ENCODE data around the gene GPRASP2. TPM values are rescaled to one million over a fixed set of nuclear protein-coding genes. Genes with fewer than 3 reads are reported as not detected.
"Not testable (repeated sequence)": the region's sequence is repeated elsewhere in the genome, so short reads cannot be mapped to it uniquely, and the experiment has no call there.

Gene GPRASP2
- total RNA-seq (10 to 100 TPM; 19.6 to 60.6 (median 39.1) TPM), polyA plus RNA-seq (10 to 100 TPM; 33.3 to 42.2 TPM)
- long read RNA-seq, donor 1, transcript GPRASP2-202 (5 exons, 581 nt) = major isoform, 8 of 22 reads
- long read RNA-seq, donor 1, transcript GPRASP2-201 (4 exons, 3,720 nt) = minor isoform, 5 of 22 reads
- long read RNA-seq, donor 1, partial matches to known transcripts = 1 of 22 reads
- long read RNA-seq, donor 1, other reads (novel, unspliced or antisense) = 8 of 22 reads
- long read RNA-seq, donor 2, transcript GPRASP2-202 (5 exons, 581 nt) = major isoform, 11 of 11 reads
- long read RNA-seq, donor 2, partial matches to known transcripts = 0 of 11 reads
- long read RNA-seq, donor 2, other reads (novel, unspliced or antisense) = 0 of 11 reads
- long read RNA-seq, donor 3, transcript GPRASP2-202 (5 exons, 581 nt) = major isoform, 32 of 79 reads
- long read RNA-seq, donor 3, partial matches to known transcripts = 12 of 79 reads
- long read RNA-seq, donor 3, other reads (novel, unspliced or antisense) = 32 of 79 reads

DNA sequence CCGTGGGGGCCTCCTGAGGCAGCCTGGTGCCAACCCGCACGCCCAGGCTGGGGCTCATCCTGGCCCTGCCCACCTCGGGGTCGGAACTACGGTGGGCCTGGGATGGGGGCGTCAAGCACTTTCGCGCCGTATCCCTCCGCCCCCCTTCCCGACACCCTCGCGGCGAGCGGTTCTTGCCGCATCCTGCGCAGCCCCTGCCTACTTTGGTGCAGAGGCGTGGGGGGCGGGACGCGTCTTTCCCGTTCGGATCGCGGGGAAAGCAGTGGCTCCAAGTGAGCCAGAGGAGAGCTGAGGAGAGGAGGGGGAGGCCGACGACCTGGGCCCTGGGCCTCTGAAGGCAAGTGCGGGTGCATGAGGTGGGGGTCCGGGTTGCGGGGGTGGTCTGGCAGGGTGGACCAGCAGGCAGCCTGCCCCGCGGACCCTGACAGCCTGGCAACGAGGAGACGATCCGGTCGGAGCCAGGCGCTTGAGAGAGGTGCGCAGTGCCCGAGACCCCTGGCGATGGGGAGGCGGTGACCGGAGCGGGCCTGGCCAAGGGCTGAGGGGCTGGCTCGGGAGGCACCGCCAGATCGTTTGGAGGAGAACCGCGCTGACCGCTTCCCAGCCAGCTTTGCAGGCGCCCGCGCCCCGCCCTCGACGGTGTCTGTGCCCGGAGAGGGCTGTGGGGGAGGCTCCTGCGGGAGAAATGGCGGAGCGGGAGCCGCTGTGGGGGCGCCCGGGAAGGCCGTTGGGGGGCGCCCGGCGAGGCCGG, at the start of gene GPRASP2:
Gene GPRASP2 (plus strand): TSS at position 233 of the 751 bp plus-strand sequence. CDS start 2,422 bp downstream, outside the sequence.
- intact Hi-C loops (cut with DNase I) = loop anchor here in 1 of 4 donors (5.0 kb wide), 1 partner anchor 60 kb away; the partner anchor contains the start of gene GPRASP1
- WGBS, 3 donors = 34 to 43% (median 37%) methylated on average over 20 to 68 of the region's 68 CpGs
- peak; percentile 19 for TF ChIP-seq POLR2A (IDR thresholded peaks at IDR 0.05)
- TF ChIP-seq EP300 (IDR thresholded peaks at IDR 0.05) = no peak
- Histone ChIP-seq H3K27ac (peak within 1 kb of the TSS; percentile 93 to 96), H3K9me3 (no peaks in the 10 kb centered on the region), H3K4me1 (ENCODE audit: insufficient read depth) (peaks cover 2% of the 10 kb centered on the region), H3K27me3 (no peaks in the 10 kb centered on the region), H3K36me3 (no peaks in the 10 kb centered on the region), H3K4me3 (peak within 1 kb of the TSS; percentile 85)
- peak; percentile 61 to 78 (median 75) for DNase-seq

DNA sequence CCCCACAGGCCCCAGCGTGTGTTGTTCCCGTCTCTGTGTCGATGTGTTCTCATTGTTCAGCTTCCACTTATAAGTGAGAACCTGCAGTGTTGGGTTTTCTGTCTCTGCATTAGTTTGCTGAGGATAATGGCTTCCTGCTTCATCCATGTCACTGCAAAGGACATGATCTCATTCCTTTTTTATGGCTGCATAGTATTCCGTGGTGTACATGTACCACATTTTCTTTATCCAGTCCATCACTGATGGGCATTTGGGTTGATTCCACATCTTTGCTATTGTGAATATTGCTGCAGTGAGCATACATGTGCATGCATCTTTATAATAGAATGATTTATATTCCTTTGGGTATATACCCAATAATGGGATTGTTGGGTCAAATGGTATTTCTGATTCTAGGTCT, 48.4 kb upstream of the GPRASP2 start:
- H3K27me3 ChIP-seq; H3K36me3 ChIP-seq; H3K4me1 ChIP-seq (ENCODE audit: insufficient read depth); intact Hi-C loops (cut with DNase I); H3K9me3 ChIP-seq; DNase-seq; H3K27ac ChIP-seq; H3K4me3 ChIP-seq: not testable (repeated sequence)
- 81 to 88% (median 88%) methylated on average over 4 of the region's 4 CpGs for WGBS, 3 donors

DNA sequence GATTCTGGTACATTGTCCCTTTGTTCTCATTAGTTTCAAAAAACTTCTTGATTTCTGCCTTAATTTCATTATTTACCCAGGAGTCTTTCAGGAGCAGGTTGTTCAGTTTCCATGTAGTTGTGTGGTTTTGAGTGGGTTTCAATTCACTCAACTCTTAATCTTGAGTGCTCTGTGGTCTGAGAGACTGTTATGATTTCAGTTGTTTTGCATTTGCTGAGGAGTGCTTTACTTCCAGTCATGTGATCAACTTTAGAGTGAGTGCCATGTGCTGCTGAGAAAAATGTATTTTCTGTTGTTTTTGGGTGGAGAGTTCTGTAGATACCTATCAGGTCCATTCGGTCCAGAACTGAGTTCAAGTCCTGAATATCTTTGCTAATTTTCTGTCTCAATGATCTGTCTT, 45.2 kb upstream of the GPRASP2 start:
- H3K27ac ChIP-seq; H3K27me3 ChIP-seq; H3K4me3 ChIP-seq; intact Hi-C loops (cut with DNase I); H3K4me1 ChIP-seq (ENCODE audit: insufficient read depth); H3K36me3 ChIP-seq; DNase-seq; H3K9me3 ChIP-seq: not testable (repeated sequence)
- WGBS, 3 donors = 78 to 91% (median 87%) methylated on average over 1 of the region's 1 CpG

DNA sequence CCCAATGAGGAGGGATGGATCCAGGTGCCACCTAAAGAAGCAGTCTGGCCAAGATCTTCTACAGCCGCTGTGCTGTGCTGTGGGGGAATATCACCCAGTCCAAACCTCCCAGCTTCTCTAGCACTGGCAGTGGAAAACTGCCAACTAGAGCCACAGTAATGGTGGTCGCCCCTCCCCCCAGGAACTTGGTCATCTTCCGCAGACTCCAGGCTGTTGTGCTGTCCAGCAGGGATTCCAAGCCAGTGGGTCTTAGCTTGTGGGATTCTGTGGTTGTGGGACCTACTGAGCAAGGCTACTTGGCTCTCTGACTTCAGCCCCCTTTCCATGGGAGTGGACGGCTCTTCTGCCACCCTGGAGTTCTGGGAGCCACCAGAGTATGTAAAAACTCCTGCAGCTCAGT, 42.7 kb upstream of the GPRASP2 start:
- Histone ChIP-seq H3K4me1 (ENCODE audit: insufficient read depth) (no peaks in the 10 kb centered on the region), H3K9me3 (no peaks in the 10 kb centered on the region), H3K27ac (no peak overlapping the region), H3K27me3 (no peaks in the 10 kb centered on the region), H3K4me3 (no peak overlapping the region), H3K36me3 (no peaks in the 10 kb centered on the region)
- intact Hi-C loops (cut with DNase I) = no loop called here
- 78 to 87% (median 84%) methylated on average over 4 of the region's 4 CpGs for WGBS, 3 donors
- DNase-seq = no peak
- TF ChIP-seq, protein P1, sequence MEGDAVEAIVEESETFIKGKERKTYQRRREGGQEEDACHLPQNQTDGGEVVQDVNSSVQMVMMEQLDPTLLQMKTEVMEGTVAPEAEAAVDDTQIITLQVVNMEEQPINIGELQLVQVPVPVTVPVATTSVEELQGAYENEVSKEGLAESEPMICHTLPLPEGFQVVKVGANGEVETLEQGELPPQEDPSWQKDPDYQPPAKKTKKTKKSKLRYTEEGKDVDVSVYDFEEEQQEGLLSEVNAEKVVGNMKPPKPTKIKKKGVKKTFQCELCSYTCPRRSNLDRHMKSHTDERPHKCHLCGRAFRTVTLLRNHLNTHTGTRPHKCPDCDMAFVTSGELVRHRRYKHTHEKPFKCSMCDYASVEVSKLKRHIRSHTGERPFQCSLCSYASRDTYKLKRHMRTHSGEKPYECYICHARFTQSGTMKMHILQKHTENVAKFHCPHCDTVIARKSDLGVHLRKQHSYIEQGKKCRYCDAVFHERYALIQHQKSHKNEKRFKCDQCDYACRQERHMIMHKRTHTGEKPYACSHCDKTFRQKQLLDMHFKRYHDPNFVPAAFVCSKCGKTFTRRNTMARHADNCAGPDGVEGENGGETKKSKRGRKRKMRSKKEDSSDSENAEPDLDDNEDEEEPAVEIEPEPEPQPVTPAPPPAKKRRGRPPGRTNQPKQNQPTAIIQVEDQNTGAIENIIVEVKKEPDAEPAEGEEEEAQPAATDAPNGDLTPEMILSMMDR (IDR thresholded peaks at IDR 0.05) = no peak
- TF ChIP-seq POLR2A (IDR thresholded peaks at IDR 0.05) = no peak
- no peak for TF ChIP-seq EP300 (IDR thresholded peaks at IDR 0.05)

DNA sequence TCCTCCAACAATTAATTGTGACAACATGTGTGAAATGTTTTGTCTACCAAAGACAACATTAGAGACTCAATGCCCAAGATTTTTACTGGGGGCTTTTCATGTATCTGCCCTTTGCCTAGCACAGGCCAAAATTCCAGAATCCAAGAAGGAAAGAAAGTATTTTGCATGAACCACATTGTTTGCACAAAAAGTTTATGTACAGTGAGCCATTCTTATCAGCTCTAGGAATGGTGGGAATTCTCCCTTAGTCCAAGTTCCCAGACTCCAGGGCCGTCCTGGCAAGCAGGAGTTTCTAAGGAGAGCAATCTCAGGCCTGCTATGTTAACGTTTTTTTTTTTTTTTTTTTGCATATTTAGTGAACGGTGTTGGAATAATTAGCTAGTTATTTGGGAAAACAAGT, 39.4 kb upstream of the GPRASP2 start:
- WGBS, 3 donors = 10 to 11% (median 11%) methylated on average over 3 of the region's 3 CpGs
- no peaks in the 10 kb centered on the region for H3K9me3 ChIP-seq
- no peaks in the 10 kb centered on the region for H3K4me1 ChIP-seq (ENCODE audit: insufficient read depth)
- H3K36me3 ChIP-seq = no peaks in the 10 kb centered on the region
- no peak overlapping the region for H3K27ac ChIP-seq
- H3K4me3 ChIP-seq = no peak overlapping the region
- intact Hi-C loops (cut with DNase I) = no loop called here
- no peak for DNase-seq
- TF ChIP-seq EP300 (IDR thresholded peaks at IDR 0.05) (no peak), POLR2A (IDR thresholded peaks at IDR 0.05) (no peak)
- TF ChIP-seq, protein P1 (IDR thresholded peaks at IDR 0.05) = no peak
- no peaks in the 10 kb centered on the region for H3K27me3 ChIP-seq

DNA sequence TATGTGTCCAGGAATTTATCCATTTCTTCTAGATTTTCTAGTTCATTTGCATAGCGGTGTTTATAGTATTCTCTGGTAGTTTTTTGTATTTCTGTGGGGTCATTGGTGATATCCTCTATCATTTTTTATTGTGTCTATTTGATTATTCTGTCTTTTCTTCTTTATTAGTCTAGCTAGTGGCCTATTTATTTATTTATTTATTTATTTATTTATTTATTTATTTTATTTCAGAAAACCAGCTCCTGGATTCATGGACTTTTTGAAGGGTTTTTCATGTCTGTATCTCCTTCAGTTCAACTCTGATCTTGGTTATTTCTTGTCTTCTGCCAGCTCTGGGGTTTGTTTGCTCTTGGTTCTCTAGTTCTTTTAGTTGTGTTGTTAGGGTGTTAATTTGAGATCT, 34.8 kb upstream of the GPRASP2 start:
- H3K27ac ChIP-seq; H3K36me3 ChIP-seq; H3K4me3 ChIP-seq; DNase-seq; H3K27me3 ChIP-seq; intact Hi-C loops (cut with DNase I); H3K4me1 ChIP-seq (ENCODE audit: insufficient read depth); H3K9me3 ChIP-seq: not testable (repeated sequence)
- WGBS, 3 donors = 66 to 69% (median 66%) methylated on average over 1 of the region's 1 CpG

All from ovary (tissue), 10 donors.